NK-92 (cell line): ENCODE measurements around the gene SV2A.

Experiments used
- DNase-seq: peaks from one replicate; lab custom pipeline; 2025; ENCODE audit not compliant: unreplicated experiment; lab: John Stamatoyannopoulos, UW

Gene SV2A

DNA sequence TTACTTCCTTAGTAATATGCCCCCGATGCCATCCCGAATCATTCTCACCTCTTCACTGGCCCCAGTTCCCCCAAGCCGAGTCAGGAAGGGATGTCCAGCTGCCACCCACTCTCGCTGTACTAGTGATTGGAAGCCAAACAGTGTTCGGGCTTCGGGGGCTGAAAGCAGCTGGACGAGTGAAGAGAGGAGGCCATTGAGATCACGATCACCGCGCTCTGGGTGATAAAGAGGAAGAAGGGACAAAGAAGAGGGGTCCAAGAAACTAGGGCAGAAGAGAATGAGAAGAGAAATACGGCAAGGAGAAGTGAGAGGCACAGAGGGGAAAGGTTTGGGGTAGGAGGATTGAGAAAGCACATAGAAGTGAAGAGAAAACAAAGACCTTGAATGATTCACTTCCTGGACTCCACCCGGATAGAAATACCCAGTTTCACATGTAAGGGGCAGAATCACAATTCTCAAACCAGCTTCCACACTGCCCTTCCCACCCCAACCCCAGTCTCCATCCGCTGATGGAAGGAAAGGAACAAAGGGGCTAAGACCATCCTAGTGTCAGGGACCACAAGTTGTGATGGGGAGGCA, 13.7 kb upstream of the SV2A start:
- no peak for DNase-seq

DNA sequence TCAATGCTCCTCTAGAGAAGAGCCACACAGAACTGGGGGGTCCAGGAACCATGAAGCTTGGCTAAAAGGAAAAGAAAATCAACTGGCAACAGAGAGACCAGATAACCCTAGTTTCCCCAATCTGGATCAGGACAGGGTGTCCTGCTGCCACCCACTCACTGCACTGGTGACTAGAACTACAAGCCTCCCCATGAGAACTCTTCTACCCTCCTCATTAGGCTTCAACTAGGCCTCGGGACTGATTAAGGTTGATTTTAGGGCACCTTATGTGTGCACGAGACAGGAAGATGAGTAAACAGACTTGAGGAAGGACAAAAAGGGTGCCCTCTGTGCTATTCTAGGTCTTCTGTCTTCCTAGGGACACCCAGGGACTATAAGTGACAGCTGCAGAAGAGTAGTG, 12.2 kb upstream of the SV2A start:
- no peak for DNase-seq

DNA sequence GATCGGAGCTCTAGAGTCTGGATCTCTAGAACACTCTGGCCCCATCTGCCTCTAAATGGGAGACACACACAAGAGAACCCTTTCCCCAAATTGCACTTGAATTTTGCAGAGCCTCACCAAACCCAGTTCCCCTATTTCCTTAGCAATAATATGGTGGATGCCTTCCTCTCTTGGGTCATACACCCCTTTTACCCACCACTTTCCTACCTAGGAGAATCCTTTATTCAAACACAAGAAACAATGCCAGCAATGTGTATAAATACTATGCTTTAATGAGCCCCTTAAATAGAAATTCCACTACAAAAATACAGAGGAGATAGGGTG, 10.7 kb upstream of the SV2A start:
- no peak for DNase-seq

DNA sequence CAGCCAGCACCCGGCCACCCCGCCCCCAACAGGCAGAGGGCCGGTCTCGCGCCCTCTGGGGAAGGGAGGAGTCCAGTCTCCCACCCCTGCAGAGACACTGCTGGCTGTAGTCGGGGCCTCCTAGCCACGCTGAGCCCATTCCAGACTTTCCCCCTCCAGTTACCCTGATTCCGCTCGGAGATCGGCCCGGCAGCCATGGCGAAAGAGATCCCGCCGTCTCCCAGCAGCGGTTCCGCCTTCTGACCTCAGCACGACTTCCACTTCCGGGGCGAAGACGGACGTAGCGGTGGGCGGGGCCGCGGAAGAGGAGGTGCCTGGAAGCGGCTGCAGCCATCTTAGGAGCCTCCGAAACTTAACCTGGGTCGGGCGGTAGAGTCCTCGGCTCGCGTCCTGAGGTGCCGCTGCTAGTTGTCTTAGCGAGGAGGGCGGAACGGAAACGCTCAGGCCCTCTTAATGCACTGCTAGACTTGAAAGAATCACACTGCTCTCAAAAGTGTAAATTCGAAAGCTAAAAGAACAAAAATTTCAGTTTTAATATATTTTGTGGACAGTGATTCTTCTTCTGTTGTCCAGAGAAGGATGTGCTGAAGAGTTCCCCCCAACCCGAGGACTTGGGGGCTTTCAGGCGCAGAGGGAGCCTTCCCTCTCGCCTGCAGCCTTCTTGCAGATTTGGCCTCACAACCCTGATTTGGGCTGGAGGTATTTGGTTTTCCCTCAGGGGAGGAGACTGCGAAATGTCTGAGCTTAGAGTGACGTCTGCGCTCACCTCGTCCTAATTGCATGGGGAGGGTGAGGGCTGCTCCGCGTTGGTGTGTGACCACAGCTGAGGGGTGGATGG, 10.1 kb upstream of the SV2A start, which contains the start of gene SF3B4:
TSS of gene SF3B4 (minus strand) at position 241 of the 838 bp plus-strand sequence. CDS start at position 197, 44 bp downstream.
- peak; percentile 55 for DNase-seq

DNA sequence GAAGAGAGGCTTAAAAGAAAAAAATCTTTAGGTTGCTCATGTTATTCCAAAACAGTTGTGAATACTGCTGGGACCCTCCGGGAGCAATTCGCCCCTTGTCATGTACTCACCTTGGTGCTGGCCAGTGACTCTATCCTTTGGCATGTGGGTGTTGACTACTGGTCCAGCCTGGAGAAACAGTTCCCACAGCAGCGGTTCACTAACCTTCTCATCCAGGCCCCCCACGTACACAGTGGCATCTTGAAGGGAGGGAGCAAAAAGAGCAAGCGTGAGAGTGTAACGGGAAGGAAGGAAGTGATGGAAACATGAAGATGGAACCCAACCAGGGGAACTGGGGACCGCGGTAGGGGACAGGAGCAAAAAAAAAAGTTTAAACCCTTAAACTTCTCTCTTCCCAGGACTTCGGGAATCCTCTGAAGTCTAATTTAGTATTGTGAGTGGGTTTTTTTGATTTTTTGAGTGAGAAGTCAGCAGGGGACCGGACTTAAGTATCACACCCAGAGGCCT, 9.5 kb upstream of the SV2A start:
- DNase-seq, result no peak

DNA sequence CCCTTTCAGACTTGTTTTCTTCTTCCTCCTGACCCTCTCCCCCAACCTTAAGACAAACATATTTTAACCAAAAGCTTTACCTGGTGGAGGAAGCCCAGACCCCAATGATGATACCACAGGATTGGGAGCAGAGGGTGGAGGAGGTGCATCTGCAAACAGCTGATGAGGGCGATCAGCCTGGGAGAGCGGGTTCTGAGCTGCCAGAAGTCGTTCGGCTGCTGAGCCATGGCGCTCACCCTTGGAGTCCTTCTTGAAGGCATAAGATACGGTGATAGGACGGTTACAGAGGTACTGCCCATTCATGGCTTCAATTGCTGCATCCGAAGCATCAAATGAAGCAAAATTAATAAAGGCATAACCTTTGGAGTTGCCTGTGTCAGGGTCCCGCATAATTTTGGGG, 8.7 kb upstream of the SV2A start:
- DNase-seq, result no peak

DNA sequence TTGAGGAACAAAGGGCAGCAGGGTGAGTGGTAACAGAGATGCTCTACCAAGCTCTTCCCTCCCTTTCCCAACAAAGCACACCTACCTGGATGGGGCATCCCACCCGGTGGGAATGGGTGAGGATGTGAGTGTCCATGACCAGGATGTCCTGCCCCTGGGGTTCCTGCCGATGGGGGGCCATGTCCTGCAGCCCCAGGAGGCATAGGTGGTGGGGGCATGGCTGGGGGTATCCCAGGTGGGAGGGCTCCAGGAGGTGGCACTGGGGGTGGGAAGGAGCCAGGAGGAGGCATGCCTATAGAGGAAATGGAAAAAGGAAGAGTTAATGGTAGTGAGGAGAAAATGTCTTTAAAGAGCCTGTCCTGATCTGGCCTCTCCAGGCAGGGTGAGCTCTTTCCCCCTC, 8.1 kb upstream of the SV2A start:
- no peak for DNase-seq

DNA sequence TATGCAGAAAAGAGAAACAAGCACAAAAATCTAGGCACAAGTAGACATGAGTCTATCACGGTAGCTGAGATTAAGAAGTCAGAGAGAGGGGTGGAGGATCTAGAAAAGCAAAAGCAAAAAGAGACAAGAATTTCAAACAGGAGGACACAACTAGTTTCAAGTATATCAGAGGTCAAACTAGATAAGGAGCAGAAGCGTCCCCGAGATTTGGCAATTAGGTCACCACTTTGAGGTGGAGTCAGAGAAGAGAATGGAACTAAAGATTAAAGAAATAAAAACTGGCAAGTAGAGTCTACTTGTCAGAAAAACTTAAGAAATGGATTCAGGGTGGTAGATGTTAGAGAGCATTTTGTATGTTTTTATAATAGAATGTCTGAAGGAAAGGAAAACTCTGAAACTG, 7.7 kb upstream of the SV2A start:
- DNase-seq, result no peak

DNA sequence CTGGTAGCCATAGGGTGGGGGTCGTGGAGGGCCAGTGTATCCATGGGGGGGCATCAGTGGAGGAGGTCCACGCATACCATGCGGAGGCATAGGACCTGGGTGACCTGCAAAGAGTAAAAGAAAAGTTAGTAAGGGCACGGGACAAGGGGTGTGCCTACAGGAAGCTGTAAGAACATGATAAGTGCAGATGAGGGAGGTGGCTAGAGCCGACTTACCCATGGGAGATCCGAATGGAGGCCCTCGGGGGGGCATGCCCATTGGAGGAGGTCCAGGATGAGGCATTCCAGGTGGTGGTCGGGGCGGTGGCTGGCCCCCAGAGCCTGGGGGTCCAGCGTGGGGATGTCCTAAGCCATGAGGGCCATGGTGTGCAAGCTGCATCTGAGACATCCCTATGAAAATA, 6.0 kb upstream of the SV2A start:
- no peak for DNase-seq

DNA sequence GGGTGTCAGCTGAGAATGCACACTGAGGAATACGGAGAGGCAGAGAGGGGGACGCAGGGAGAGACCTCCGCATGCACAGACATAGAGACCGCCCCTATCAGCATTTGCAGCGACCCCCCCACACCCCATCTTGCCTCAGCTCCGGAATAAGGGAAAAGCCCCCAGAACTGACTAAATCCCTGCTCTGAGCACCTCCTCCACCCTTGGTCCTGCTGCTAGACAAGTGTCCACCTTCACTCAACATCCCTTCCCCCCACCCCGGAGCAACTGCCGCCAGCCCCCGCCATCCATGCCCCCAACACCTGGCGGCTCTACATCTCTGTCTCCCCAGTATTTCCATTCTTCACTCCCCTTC, 769 bp downstream of the SV2A start:
- no peak for DNase-seq

DNA sequence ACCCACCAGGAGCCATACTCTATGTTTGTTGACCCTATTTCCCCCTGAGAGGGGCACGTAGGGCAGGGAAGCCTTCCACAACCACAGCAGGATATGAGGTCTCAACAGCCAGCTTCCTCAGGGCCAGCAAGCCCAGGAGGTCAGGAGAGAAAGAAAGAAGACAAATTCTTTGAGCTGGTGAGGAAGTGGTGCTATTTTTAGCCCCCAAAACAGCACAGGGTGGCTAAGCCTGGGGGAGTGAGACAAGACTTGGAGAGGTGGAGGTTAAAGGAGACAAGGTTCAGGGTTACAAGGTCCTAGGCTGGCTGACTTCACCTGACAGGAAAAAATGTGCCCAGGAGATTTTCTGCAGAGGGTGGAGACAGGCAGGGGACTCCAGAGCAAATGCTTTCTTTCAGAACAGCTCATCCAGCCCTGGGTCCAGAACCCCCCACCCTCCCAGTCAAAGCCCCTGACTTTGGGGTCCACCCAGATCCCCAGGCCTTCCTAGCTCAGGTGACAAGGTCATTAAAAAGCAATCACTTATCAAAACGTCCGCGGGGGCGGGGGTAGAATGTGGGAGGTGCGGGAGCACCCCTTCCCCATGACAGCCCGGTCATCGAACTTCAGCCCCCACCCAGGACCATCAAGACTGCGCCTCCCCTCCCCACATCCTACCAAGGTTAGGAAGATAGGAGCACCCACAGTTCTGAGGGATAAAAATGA, 1.3 kb downstream of the SV2A start:
- DNase-seq, result no peak

DNA sequence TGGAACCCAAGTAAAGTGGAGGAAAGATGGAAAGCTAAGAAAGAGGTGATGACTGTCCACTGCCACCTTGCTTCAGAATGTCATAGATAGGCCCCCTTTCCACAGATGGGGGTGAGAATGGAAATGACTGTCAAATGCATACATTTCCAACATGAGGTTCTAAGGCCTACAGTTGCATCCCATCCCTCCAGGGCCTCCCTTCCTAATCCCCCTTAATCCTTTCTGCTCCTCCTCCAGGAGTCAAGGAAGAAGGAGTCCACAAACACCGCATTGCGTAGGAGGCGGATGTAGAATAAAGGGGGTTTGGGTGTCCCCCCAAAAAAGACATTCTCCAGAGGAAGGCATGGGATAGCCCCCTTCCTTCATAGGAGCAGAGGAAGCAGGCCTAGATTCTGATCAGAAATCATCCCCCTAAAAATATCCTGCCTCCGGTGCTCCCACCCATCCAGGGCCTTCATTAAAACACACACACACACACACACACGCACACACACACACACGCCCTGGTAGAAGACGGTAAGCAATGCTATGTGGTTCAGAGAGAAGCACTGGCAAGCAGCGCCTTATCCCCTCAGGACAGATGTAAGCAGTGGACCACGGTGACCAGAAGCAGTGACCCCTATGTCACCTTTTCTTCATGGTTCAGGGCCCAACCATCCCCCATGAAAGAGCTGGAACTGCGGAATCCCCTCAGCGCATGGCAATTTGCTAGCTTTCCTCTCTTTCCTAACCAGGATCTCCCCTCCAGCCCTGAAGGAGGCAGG, 2.0 kb downstream of the SV2A start:
- DNase-seq, result no peak

DNA sequence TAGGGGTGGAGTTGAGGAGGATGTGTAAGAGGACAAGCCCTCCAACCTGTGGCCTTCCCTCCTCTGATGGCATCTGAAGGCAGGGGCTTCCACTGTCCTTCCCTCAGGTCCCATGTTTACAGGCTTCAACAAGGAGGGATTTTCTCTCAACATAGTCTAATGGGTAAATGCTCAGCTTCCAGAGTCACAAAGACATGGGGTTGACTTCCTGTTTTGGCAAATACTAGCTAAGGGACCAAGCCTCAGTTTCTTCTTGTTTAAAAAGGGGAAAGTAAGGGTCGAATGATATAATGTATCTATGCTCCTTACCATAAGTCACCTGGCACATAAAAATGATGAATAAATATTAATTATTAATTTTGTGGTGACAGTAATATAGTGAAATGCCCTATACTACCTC, 3.1 kb downstream of the SV2A start:
- DNase-seq, result no peak

DNA sequence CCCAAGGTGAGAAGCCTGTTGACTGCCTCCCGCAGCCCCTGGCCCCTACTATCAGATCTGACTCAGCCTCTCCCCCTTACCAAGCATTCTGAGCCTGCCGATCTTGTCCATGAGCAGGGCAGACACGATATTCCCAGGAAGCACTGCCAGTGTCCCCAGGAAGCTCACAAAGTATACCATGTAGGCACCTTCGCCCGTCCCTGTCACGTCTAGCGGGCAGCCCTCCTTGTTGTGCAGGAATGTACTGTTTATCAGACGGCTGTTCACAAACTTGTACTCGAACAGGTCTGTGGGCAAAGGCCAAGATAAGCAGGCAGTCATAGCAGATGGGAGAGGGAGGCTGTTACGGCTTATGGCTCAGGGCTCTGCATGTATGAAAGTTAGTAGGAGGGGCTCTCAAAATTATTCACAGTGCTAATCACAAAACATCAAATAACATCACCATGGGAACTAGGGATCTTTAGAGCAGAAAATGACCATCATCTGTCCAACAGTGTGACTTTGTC, 11.0 kb downstream of the SV2A start:
- no peak for DNase-seq

DNA sequence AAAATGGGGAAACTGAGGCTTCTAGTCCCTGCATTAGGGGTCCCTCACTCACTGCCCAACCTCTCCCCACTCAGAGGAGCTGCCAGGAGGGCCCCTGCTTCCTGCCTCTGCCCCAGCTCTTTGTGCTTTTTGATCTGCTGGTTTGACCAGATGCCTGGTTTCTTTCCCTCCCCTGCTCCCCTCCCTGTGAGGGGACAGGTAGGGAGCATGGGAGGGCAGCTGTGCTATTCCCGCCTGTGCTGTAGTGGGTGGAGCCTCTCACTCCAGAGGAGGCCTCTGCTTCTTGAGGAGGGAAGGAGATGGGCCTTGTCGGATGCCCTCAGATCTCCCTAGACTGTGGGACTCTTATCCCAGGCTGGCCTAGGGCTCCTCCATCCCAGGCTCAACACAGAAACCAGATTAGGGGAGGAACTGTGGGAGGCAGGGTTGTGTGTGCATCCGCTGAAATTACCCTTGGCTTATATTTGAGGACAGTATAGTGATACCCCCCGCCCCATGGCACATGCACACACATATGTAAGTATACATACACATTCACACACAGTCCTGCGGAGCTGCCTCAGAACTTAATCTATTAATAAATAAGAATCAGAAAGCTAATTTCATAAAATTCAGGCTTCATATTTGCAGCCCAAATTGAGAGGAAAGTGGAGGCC, 13.7 kb downstream of the SV2A start:
- DNase-seq, result no peak

DNA sequence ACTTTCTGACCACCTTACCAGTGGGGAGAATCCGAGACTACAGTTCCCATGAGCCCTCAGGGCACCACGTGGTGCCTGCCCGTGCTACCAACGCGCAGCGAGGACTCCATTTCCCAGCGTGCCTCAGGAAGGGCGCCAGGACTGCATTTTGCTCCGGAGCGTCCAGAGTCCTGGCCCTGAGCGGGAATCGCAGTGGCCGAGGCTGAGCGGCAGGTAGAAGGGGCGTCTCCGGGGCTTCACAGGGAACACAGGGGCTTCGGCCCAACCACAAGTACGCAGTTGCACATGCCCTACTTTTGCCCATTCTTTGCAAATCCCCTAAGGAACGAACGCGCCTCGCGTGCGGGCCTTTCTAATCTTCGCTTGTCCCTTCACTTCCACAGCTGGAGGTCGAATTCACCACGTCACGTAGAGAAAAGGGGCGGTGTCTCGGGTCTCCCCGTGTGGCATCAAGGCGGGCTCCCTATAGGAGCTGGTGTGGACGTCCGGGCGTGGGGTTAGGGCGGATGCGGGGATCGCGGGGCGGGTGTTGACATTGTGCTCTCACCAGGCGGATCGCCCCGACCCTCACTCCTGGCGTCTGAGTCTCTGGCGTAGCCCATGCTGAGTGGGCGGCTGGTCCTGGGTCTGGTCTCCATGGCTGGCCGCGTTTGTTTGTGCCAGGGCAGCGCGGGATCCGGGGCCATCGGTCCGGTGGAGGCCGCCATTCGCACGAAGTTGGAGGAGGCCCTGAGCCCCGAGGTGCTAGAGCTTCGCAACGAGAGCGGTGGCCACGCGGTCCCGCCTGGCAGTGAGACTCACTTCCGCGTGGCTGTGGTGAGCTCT, 18.0 kb downstream of the SV2A start, which contains the start of gene BOLA1:
TSS of gene BOLA1 (plus strand) at position 109 of the 825 bp plus-strand sequence. CDS start at position 601, 492 bp downstream.
- DNase-seq, result no peak

DNA sequence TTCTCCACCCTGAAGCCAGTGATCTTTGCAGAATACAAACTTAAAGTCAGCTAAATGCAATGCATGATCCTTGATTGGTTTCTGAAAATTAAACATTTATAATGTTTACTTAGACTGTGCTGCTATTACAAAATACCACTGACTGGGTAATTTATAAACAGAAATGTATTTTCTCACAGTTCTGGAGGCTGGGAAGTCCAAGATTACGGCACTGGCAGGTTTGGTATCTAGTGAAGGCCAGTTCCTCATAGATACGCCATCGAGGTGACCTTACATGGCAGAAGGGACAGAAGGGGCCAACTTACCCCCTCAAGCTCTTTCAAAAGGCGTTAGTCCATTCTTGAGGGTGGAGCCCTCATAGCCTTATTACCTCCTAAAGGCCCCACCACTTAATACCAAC, 21.1 kb downstream of the SV2A start:
- DNase-seq, result no peak

DNA sequence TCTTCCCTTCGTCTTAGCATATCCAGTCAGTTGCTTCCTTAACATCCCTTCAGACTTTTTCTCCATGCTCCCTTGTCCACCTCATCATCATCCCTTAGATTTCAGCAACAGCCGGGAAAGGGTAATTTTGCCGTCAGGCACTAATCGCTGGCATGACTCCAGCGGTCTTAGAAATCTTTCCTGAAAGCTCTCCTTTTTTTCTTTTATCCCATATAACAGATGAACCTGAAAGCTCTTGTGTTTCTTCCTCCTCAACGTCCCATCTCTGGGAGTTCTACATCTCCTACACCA, 28.7 kb downstream of the SV2A start:
- DNase-seq, result no peak

DNA sequence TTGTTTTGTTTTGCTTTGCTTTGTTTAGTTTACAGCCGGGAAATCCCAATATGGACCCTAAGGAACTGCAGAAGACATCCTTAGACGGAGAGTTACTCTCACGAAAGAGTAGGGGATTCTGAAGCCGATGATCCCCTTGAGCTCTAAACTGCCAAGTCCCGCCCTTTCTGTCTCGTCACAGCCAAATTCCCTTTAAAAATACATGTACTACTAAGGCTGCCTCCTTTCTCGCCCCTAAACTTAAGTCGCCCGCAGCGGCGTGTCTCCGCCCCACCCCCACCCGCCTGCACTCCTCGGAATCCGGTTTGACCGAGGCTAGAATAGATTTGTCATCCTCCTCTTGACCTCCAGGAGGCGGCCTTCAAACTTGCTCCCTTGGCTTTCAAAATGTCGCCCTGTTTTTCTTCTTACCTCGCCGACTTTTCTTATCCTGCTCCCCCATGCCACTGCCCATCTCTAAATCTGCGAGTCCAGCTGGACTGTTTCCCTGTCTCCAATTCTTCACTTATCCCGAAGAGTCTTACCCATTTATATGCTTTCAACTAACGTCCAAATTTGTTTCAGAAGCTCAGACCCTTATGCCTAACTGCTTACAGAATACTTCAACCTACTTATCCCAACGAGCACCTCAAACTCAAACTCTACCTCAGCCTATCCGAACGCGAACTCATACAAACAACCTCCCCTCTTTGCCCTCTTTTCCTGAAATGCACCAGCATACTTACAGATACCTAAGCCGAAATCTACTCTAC, 29.2 kb downstream of the SV2A start:
- no peak for DNase-seq
